GM18508 (cell line): ENCODE data around the gene TTC23L.
"Not testable (repeated sequence)": the region's sequence is repeated elsewhere in the genome, so short reads cannot be mapped to it uniquely, and the experiment has no call there.

Experiments used
- ATAC-seq: cut with Tn5 transposase; IDR thresholded peaks from one replicate; pipeline ENCODE4 v1.9.1; 2021; ENCODE audit warnings: moderate number of reproducible peaks; ENCODE audit not compliant: insufficient read depth, unreplicated experiment

TTC23L gene, protein sequence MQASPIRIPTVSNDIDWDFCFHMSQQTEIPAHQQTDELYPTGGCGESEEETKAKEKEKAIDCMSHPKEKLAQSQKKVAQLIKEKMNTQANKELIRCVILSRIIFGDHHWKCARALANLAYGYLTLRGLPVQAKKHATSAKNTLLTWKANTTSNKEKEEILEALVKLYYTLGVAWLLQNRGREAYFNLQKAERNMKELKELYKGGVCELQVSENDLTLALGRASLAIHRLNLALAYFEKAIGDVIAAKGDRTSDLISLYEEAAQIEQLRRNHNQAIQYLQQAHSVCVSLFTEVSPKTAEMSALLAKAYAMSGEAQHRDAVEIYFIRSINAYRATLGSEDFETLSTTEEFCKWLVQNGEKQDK

DNA sequence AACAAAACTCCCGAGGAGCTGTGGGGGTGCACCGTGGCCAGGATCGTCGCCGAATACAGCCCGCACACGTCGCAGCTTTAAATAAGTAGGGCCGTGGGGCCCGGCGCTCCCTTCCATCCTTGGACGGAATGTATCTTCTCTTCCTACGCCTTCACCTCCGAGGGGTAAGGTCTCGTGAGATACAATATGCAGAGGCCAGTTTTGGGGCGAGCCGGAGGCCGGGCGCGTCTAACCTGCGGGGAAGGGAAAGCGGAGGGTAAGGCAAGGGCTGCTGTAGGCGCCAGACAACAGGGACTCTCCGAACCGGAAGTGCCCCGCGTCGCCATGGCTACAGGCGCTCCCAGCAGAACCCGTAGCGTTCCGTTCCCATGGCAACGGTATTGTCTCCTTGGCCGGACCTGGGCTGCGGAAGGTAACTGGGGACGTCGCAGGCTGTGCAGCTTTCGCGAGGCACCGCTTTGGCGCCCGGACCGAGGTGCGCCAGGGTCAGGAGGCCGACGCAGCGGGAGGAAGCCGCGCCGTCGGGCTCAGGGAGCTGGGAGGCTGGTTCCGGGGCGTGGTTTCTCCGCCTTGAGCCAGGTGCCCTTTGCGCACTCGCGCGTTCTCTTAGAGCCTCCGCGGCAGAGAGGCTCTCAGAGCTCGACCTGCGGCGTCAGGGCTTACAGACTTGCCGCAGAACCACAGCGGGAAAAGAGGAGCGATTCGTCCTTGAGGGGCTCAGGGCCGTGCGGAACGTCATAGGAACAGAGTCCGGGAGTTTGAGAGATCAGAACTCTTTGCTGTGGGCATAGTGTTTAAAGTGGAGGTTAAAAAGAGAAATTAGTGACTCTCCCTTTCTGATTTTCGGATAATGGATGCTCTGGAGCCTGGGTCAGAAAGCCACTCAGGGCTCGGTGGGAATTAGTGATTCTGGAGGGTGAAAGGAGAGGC lies at the start of gene TTC23L:
TTC23L (plus strand) TSS at position 380 of the 930 bp plus-strand sequence. CDS start 1,508 bp downstream, outside the sequence.
- ATAC-seq = peak; percentile 93

DNA sequence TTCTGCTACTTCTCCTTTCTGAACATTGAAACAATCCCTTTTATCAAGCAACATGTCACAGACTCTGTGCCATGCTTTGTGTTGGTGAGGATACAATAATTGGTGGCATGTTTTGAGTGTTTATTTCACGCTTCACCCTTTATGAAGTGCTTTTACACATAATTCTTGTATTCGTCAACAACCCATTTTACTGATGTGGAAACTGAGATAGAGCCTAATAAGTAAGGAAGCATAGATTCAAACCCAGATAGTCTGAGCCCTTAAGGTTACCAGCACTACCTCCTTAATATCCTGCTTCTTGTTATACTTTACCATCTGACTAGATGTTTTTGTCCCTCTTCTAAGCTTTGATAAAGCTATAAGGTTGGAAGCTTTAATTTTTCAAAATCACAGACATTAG lies 49.3 kb upstream of the TTC23L start:
- ATAC-seq = no peak

DNA sequence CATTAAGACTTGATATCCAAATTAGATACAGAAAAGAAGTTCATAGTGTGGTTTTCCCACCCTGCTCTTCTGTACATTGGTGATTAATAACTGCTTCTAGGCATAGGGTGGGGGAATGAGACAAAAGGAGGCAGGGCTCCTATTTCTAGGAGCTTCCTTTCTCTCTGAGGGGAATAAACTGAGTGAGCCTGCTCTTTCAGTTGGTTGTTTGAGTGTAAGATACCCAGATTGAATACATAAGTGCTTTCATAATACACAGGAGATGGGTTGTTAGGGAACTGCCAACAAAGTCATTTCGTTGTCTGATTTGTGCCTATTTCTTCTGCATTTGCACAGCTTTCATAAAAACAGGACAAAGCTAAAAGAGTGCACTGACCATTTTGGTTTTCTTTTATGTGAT lies 48.9 kb upstream of the TTC23L start:
- no peak for ATAC-seq

DNA sequence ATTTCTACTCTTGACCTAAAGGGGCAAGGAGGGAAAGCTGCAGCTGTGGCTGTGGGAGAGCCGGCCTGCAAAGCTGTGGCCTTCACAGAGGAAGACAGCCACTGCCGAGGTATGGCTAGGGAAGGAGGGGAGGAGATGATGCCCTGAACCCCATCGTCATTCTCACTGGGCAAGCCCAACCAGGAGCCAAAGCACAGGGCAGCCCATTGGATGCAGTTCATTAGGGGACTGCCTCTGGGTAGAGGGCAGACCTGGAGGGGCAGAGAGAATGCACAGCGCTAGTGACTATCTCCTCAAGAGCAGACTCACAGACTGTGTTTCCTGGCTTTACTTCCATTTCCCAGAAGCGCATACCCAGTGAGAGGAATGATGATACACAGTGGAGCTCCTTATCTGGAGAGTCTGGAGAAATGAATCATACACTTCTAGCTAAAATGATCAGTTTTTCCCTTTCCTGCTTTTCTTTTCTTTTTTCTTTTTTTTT lies 47.2 kb upstream of the TTC23L start:
- ATAC-seq = no peak

DNA sequence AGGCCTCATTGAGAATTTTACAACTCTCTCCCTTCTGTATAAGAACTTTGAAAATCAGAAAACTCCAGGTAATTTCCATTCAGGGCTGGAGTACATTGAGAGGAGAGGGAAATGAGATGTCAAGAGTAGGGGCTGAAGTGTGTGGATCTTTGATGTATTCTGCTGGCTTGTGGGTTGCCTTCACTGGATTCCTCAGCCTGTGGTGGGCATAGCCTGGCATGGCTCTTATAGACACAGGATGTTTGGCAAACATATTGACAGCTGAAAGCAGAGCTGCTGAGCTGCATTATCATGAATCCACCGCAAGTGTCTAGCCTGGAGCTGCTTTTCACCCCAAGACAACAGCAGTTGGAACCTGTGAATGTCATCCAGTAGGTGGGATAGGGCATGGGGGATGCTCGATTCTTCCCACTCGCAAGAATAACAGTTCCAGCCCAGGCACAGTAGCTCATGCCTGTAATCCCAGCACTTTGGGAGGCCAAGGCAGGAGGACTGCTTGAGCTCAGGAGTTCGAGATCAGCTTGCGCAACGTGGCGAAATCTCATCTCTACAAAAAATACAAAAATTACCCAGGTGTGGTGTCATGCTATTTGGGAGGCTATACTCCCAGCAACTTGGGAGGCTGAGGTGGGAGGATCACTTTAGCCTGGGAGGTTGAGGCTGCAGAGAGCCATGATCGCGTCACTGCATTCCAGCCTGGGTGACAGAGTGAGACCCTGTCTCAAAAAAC lies 36.0 kb upstream of the TTC23L start:
- ATAC-seq = no peak

DNA sequence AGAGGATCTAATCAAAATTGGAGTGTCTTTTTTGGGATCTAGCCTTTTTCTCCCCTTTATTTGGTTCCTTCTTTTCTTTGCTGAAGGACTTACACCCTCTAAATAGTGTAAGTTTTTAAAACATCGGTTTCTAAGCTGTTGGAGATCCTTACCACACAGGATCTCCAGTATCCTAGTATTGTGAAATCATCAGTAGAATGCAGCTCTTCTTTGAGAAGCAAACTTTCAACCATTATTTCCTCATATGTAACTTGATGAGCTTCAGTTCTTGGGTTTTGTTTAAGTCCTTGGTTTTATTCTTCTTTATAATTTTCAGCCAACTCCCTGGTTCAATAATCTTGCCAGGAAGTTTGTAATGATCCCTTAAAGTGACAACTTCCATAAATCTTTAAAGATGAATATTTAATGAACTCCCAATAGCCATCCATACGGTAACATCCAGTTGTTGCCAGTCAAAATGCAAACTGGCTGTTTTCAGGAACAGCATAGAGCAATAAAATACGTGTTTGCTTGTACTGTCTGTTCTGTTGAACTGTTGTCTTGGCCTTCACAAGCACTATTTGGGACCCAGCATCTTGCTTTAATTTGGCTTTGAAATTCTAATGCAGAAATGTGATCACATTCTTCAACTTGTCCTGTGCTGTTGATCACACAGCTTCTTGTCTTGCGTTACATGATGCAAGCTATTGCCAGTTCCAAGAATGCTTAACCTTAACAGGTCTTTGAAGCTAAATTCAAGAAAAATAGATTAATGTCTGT lies 34.8 kb upstream of the TTC23L start:
- ATAC-seq = no peak

DNA sequence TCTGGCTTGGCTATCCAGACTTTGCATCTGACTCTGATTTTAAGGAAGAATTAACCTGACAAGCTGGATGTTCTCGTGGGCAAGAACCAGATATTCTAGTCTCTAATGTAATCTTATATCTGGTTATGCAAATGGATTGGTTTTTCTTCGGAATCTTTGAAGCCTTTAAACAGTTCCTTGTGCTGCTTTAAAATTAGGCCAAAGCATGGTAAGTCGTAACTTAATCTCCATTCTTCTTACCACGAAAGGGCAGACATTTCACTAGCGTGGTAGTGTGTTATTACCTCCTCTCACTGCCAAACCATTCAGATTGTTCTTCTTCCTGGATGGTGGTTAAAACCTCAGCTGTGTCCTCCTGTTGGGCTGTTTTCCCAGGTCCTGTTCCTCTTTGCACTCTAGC lies 34.1 kb upstream of the TTC23L start:
- ATAC-seq = no peak

DNA sequence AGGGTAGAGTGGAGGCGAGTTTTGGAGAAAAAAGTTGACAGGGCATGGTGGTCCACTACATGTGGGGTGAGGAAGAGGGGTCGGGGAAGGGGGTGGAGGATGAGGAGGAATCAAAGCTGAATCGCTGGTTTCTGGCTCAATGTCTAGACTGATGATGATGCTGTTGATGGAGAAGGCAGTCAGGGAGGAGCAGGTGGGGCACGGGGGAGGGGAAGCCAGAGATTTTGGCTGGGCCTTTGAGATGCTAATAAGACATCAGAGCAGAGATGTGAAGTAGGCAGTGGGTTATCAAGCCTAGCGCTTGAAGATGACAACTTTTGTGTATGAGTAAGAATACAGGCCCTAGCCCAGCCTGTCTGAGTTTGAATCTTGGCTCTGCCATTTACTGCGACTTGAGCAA lies 32.4 kb upstream of the TTC23L start:
- ATAC-seq = no peak

DNA sequence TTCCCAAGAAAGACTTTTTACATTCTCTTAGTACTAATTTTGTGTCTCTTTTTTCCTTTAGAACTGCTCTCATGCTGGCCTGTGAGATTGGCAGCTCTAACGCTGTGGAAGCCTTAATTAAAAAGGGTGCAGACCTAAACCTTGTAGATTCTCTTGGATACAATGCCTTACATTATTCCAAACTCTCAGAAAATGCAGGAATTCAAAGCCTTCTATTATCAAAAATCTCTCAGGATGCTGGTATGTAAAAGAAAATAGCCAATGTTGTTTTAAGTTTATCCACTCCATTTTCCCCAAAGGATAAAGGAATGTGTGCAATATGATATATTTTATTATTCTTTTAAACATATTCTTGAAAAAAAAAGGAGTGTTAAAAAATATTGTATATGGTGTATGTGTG lies 27.3 kb upstream of the TTC23L start:
- ATAC-seq = no peak

DNA sequence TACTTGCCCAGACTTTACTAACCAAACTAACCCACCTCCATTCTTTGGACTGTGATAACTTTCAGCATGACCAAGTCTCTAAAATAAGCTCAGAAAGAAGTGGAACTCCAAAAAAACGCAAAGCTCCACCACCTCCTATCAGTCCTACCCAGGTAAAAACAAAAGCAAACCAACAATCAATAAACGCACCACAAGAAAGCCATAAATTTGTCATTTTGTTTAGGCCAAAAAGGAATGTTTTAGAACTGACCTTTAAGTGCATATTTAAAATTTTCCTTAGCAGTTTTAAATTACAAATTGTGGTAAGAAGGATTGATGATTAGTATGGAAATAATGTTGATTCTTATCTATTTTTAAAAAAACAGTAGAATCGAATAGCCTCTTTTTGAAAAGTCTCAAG lies 25.5 kb upstream of the TTC23L start:
- ATAC-seq = no peak

DNA sequence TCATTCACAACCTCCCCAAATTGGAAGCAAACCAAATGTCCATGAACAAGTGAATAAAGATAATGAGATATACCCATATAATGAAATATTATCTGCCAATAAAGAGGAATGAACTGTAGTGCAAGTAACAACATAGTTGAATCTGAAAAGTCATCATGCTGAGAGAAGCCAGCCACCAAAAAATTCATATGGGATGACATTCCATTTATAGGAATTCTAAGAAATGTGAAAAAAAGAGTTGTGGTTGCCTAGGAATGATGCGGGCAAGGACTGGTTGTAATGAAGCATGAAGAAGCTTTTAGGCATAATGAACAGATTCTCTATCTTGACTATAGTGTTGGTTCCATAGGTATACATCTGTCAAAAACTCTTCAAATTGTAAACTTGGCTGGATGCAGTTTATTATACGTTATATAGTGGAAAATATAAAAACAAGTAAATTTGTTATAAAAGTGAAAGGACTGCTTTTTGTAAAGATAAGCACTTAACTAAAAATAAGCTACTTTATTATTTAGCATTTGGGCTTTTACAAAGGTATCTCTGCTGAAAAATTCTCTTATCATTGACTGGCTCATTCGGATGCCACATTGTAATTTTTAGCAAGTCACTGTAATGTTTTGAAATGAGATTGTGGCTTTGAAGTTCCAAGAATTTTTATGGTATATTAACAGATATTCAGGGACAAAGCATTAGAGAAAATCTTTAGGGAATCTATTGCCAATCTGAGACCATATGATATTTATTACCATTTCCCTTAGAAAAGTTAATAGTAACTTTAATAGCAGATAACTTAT lies 21.2 kb upstream of the TTC23L start:
- no peak for ATAC-seq

DNA sequence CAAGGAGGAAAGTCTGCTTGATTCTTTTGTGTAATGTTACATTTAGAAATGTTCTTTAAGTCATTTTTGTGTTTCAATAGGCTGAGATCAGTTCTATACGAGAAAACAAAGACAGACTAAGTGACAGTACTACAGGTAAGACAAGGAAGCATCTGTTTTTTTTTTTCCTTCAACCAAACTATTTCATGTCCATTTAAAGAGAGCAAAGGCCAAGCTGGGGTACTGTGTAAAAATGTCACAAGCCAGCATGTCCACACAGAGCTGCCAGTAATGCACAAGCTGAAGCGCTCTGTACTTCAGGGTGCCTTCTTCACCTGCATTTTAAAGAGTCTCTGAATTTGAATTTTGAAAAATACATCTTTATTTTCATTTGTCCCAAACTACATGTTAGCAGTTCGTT lies 20.2 kb upstream of the TTC23L start:
- no peak for ATAC-seq

DNA sequence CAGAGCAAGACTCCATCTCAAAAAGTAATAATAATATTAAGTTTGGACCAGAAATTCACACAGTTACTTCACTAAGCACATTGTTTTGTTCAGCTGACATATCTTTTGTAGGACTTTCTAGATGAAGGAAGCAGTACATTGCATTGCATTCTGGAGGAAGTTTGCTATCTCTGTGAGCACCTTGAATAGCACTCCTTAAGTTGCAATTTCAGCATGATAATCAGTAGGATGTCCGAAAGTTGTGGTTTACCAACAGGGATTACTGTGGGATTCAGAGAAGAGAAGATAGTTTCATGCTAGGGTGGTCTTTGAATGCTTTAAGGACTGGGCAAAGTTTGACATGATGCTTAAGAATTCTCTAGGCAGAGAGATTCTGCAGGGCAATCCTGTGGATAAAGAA lies 18.4 kb upstream of the TTC23L start:
- ATAC-seq = no peak

DNA sequence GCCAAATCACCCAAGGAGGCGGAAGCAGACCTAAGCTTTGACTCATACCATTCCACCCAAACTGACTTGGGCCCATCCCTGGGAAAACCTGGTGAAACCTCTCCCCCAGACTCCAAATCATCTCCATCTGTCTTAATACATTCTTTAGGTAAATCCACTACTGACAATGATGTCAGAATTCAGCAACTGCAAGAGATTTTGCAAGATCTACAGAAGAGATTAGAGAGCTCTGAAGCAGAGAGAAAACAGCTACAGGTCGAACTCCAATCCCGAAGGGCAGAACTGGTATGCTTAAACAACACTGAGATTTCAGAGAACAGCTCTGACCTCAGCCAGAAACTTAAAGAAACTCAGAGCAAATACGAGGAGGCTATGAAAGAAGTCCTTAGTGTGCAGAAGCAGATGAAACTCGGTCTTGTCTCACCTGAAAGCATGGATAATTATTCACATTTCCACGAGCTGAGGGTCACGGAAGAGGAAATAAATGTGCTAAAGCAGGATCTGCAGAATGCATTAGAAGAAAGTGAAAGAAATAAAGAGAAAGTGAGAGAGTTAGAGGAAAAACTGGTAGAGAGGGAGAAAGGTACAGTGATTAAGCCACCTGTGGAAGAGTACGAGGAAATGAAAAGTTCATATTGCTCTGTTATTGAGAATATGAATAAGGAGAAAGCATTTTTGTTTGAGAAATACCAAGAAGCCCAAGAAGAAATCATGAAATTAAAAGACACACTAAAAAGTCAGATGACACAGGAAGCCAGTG lies 15.8 kb upstream of the TTC23L start:
- ATAC-seq = no peak

DNA sequence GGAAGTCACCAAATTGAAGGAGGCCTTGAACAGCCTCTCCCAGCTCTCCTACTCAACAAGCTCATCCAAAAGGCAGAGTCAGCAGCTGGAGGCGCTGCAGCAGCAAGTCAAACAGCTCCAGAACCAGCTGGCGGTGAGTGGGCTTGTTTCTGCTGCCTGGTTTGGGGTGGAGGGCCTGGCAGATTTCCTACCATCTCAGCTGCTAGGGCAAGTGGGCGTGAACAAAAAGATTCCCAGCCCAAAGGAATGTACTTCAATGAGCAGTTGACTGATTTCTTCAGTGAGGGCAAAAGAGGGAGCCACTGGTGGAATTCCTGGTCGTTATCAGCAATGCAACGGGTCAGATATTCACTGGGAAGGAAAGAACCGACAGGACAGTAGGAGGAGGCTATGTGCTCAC lies 12.6 kb upstream of the TTC23L start:
- no peak for ATAC-seq

DNA sequence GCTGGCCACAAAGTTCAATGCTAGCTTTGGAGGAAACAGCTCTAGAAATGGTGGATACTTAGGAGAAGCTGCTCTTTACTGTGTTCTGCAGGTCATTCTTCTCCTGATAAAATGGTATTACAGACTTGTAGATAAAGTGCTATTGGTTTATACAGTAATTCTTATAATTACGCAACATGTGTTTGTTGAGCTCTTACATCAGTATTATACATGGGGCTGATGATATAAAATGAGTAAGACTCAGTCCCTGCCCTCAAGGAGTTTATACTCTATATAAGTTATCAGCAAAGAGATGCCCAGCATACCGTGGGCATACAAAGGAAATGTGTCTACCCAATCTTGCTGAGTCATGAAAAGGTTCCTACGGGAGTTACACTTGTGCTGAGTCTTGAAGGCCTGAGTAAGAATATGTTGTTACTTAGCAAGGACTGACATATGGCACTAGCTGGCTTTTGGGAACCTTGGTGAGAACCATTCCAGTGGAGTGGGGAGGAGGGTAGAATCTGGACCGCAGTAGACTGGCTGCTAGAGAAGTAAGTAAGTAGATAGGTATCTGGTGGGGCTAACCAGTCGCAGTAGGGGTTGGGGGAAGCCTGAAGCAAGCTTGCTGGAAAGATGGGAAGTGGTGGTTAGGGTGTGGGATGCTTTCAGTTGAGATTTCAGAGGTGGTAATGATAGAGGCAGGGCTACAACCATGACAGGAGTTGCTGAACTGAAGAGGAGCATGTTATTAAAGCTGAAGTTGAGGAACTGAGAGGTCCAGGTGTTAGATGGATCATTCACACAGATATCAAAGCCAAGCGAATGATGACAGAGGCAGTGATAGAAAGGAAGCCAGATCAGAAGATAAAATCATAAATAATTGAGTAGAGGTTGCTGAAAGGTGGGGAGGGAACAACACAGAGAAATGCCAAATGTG lies 11.1 kb upstream of the TTC23L start:
- ATAC-seq = no peak

DNA sequence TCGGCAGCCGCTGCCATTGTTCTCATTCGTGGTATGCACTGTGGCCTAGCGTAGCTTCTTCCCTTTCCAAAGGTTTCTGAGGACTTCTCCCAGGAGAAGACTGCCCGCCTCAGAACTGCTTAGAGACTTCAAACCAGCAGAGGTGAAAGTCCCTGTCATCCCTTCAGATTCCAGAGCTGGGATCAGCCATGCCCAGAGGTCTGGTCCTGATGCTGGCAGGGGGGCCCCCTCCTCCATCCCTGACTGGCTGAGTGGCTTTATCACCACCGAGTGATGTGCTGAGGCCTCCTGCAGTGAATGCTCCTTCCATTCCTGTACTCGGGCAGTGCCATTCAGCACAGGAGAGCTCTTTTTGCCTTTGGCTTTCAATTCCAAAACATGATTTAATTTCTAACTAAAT lies 8.1 kb upstream of the TTC23L start:
- ATAC-seq = not testable (repeated sequence)
